WTC11 (cell line): ENCODE results near the gene SEPSECS. TPM values are rescaled to one million over a fixed set of nuclear protein-coding genes. Genes with fewer than 3 reads are reported as not detected.

Experiments
- ATAC-seq: fragments of 200-7000 bp; cut with Tn5 transposase; 2 replicates; pipeline ENCODE4 v1.10.0; 2021; ENCODE audit warnings: mild to moderate bottlenecking, moderate library complexity
- CTCF ChIA-PET: fragments of 300-600 bp; sonication (Branson Sonifier 250); formaldehyde crosslinking; loops from one replicate; lab custom pipeline; 2021; ENCODE audit warnings: antibody characterized with exemption; lab: Charles Lee
- POLR2A ChIA-PET: fragments of 350-600 bp; sonication (Branson Sonifier 250); formaldehyde crosslinking; loops from one replicate; lab custom pipeline; 2021; ENCODE audit warnings: antibody characterized with exemption; lab: Charles Lee
- DNase-seq: peaks from one replicate; pipeline ENCODE4 v3.0.0; 2021; ENCODE audit warnings: low spot score
- H3K27ac Mint-ChIP-seq: 2 replicates; pipeline ENCODE4 v1.8.0; 2021; ENCODE audit warnings: mixed read lengths
- H3K27me3 Mint-ChIP-seq: 2 replicates; pipeline ENCODE4 v1.8.0; 2021; ENCODE audit warnings: low read depth, mild to moderate bottlenecking, moderate library complexity, mixed read lengths
- H3K36me3 Mint-ChIP-seq: 2 replicates; pipeline ENCODE4 v1.8.0; 2021; ENCODE audit warnings: mixed read lengths
- H3K4me1 Mint-ChIP-seq: 2 replicates; pipeline ENCODE4 v1.8.0; 2022; ENCODE audit warnings: mixed read lengths
- H3K4me3 Mint-ChIP-seq: 2 replicates; pipeline ENCODE4 v1.8.0; 2021; ENCODE audit warnings: mild to moderate bottlenecking, moderate library complexity, mixed read lengths
- H3K9me3 Mint-ChIP-seq: 2 replicates; pipeline ENCODE4 v1.8.0; 2021; ENCODE audit warnings: mixed read lengths
- CBFB ChIP-seq: sonication (generic); formaldehyde crosslinking; IDR thresholded peaks from 2 replicates; pipeline ENCODE4 v1.8.1; 2022; ENCODE audit warnings: mild to moderate bottlenecking, low read depth, missing genetic modification reagents
- ESRRA ChIP-seq: sonication (generic); formaldehyde crosslinking; IDR thresholded peaks from 2 replicates; pipeline ENCODE4 v1.8.1; 2022; ENCODE audit warnings: mild to moderate bottlenecking, missing genetic modification reagents, borderline replicate concordance
- FOXK1 ChIP-seq: sonication (generic); formaldehyde crosslinking; IDR thresholded peaks from 2 replicates; pipeline ENCODE4 v1.8.0; 2022; ENCODE audit warnings: mild to moderate bottlenecking, moderate library complexity, missing genetic modification reagents
- GTF2I ChIP-seq: fragments of 250-450 bp; sonication (Bioruptor Pico); conservative IDR thresholded peaks from 2 replicates; pipeline ENCODE4 v1.4.0; 2021; ENCODE audit warnings: mild to moderate bottlenecking
- IRF2 ChIP-seq: sonication (generic); formaldehyde crosslinking; IDR thresholded peaks from 2 replicates; pipeline ENCODE4 v1.8.0; 2022; ENCODE audit warnings: low read depth, missing genetic modification reagents, borderline replicate concordance
- NFATC4 ChIP-seq: fragments of 250-450 bp; sonication (Bioruptor Pico); IDR thresholded peaks from 2 replicates; pipeline ENCODE4 v1.9.0; 2021; ENCODE audit warnings: mild to moderate bottlenecking
- NR3C1 ChIP-seq: sonication (generic); formaldehyde crosslinking; conservative IDR thresholded peaks from 2 replicates; pipeline ENCODE4 v1.8.1; 2023; ENCODE audit warnings: low read depth, mild to moderate bottlenecking, missing genetic modification reagents
- RELA ChIP-seq: sonication (generic); formaldehyde crosslinking; IDR thresholded peaks from 2 replicates; pipeline ENCODE4 v1.8.1; 2022; ENCODE audit warnings: missing genetic modification reagents, mild to moderate bottlenecking, borderline replicate concordance
- TCF7 ChIP-seq: sonication (generic); formaldehyde crosslinking; IDR thresholded peaks from 2 replicates; pipeline ENCODE4 v1.8.0; 2022; ENCODE audit warnings: mild to moderate bottlenecking, low read depth, missing genetic modification reagents, moderate library complexity
- USF1 ChIP-seq: sonication (generic); formaldehyde crosslinking; IDR thresholded peaks from 2 replicates; pipeline ENCODE4 v1.8.0; 2022; ENCODE audit warnings: mild to moderate bottlenecking, missing genetic modification reagents
- ZBTB21 ChIP-seq: sonication (generic); formaldehyde crosslinking; IDR thresholded peaks from 2 replicates; pipeline ENCODE4 v1.8.1; 2023; ENCODE audit warnings: mild to moderate bottlenecking, missing genetic modification reagents, borderline replicate concordance
- ZBTB43 ChIP-seq: sonication (generic); formaldehyde crosslinking; IDR thresholded peaks from 2 replicates; pipeline ENCODE4 v1.8.1; 2023; ENCODE audit warnings: mild to moderate bottlenecking, missing genetic modification reagents
- ZNF423 ChIP-seq: fragments of 250-450 bp; sonication (Bioruptor Pico); IDR thresholded peaks from 2 replicates; pipeline ENCODE4 v2.1.2; 2022; ENCODE audit warnings: mild to moderate bottlenecking, moderate library complexity
- ZSCAN18 ChIP-seq: fragments of 250-450 bp; sonication (Bioruptor Pico); IDR thresholded peaks from 2 replicates; pipeline ENCODE4 v2.1.2; 2022; ENCODE audit warnings: mild to moderate bottlenecking, moderate library complexity
- total RNA-seq: library from RNA; stranded (reverse); gene quantifications from 3 replicates; pipeline ENCODE4 v1.2.3, GENCODE V29; 2021
- TF ChIP-seq, protein P1 (sequence below): sonication (generic); formaldehyde crosslinking; IDR thresholded peaks from 2 replicates; pipeline ENCODE4 v1.8.0; 2023; ENCODE audit warnings: mild to moderate bottlenecking, missing genetic modification reagents
- TF ChIP-seq, protein P2 (sequence below): fragments of 250-450 bp; sonication (Bioruptor Pico); IDR thresholded peaks from 2 replicates; pipeline ENCODE4 v1.9.0; 2021; ENCODE audit warnings: mild to moderate bottlenecking
- TF ChIP-seq, protein P3 (sequence below): sonication (generic); formaldehyde crosslinking; IDR thresholded peaks from 2 replicates; pipeline ENCODE4 v1.8.0; 2023; ENCODE audit warnings: missing genetic modification reagents
- TF ChIP-seq, protein P4 (sequence below): sonication (generic); formaldehyde crosslinking; IDR thresholded peaks from 2 replicates; pipeline ENCODE4 v1.8.0; 2022; ENCODE audit warnings: mild to moderate bottlenecking, missing genetic modification reagents
- TF ChIP-seq, protein P5 (sequence below): sonication (generic); formaldehyde crosslinking; IDR thresholded peaks from 2 replicates; pipeline ENCODE4 v1.8.1; 2023; ENCODE audit warnings: mild to moderate bottlenecking, missing genetic modification reagents
- TF ChIP-seq, protein P6 (sequence below): sonication (generic); formaldehyde crosslinking; IDR thresholded peaks from 2 replicates; pipeline ENCODE4 v1.8.1; 2022; ENCODE audit warnings: missing genetic modification reagents, borderline replicate concordance

SEPSECS gene
- total RNA-seq, 1 experiment from 2014 or later = 6.2 TPM

DNA sequence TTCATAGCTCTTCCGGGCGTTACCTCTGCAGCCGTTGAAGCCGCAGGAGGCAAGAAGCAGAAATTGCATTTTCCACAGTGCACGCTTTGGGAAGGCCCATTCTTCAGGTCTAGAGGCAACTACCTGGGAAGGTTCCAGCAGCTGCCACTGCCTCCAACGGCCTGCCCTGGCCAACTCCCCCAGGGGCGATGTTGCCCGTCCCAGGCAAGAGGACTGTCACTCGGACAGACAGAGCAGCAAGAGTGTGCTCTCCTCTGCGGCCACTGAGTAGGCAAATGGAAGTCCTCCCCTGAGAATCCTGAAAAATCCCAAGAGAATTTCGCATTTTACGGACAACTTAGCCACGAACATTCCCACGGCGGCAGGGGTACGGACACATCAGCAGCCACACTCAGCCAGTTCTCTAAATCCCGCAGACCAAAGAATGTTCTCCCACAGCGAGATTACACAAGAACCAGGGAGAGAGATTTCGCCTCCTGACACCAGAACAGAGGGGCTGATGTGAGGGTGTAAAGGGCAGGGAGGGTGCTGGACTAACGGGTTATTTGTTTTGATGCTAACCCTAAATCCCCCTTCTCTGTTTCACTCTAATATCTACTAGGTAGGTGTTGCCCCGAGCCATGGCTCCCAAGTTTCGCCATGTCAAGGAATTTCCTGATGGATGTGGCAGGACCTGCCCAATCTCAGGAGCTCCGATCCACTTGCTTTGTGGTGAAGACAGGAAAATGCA, 63.8 kb downstream of the SEPSECS start (continued):
- TF ChIP-seq, protein P1, sequence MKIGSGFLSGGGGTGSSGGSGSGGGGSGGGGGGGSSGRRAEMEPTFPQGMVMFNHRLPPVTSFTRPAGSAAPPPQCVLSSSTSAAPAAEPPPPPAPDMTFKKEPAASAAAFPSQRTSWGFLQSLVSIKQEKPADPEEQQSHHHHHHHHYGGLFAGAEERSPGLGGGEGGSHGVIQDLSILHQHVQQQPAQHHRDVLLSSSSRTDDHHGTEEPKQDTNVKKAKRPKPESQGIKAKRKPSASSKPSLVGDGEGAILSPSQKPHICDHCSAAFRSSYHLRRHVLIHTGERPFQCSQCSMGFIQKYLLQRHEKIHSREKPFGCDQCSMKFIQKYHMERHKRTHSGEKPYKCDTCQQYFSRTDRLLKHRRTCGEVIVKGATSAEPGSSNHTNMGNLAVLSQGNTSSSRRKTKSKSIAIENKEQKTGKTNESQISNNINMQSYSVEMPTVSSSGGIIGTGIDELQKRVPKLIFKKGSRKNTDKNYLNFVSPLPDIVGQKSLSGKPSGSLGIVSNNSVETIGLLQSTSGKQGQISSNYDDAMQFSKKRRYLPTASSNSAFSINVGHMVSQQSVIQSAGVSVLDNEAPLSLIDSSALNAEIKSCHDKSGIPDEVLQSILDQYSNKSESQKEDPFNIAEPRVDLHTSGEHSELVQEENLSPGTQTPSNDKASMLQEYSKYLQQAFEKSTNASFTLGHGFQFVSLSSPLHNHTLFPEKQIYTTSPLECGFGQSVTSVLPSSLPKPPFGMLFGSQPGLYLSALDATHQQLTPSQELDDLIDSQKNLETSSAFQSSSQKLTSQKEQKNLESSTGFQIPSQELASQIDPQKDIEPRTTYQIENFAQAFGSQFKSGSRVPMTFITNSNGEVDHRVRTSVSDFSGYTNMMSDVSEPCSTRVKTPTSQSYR (CRISPR knock-in tag) = no peak
- TF ChIP-seq, protein P2, sequence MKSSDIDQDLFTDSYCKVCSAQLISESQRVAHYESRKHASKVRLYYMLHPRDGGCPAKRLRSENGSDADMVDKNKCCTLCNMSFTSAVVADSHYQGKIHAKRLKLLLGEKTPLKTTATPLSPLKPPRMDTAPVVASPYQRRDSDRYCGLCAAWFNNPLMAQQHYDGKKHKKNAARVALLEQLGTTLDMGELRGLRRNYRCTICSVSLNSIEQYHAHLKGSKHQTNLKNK (CRISPR knock-in tag) = no peak
- TF ChIP-seq, protein P3, sequence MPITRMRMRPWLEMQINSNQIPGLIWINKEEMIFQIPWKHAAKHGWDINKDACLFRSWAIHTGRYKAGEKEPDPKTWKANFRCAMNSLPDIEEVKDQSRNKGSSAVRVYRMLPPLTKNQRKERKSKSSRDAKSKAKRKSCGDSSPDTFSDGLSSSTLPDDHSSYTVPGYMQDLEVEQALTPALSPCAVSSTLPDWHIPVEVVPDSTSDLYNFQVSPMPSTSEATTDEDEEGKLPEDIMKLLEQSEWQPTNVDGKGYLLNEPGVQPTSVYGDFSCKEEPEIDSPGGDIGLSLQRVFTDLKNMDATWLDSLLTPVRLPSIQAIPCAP (CRISPR knock-in tag) = no peak
- TF ChIP-seq IRF2 (CRISPR knock-in tag) = no peak

DNA sequence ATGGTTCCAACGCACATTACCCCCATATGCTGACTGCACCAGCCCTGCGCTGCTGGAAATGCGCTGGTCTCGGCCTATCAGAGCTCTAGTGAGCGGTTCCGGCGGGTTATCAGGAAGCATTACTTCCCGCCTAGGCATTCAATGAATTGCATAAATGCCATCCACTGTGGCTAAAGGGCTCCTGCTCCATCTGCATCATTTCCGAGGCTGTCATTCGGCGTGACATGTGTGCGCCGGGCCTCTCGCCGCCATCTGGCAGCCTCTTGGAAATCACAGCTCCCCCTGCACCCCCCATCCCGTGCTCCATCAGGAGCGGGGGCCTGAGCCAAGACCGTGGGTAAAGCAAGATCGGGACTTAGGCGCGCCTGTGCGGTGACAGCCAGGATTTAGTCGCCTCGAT, 64.4 kb downstream of the SEPSECS start:
- Mint-ChIP-seq H3K27me3 (peaks cover 9% of the 10 kb centered on the region), H3K9me3 (peaks cover 22% of the 10 kb centered on the region), H3K36me3 (peaks cover 15% of the 10 kb centered on the region), H3K4me1 (peaks cover 12% of the 10 kb centered on the region), H3K27ac (no peak overlapping the region), H3K4me3 (no peak overlapping the region)
- no peak; the same call in 1 of the 2 replicates for ATAC-seq
- POLR2A ChIA-PET = no interaction called here
- CTCF ChIA-PET = no interaction called here
- no peak for DNase-seq
- no peak for TF ChIP-seq NR3C1 (CRISPR knock-in tag)
- no peak for TF ChIP-seq ZSCAN18 (CRISPR knock-in tag)
- no peak for TF ChIP-seq IRF2 (CRISPR knock-in tag)
- no peak for TF ChIP-seq GTF2I (CRISPR knock-in tag)
- TF ChIP-seq, protein P4, sequence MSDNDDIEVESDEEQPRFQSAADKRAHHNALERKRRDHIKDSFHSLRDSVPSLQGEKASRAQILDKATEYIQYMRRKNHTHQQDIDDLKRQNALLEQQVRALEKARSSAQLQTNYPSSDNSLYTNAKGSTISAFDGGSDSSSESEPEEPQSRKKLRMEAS (CRISPR knock-in tag) = no peak

- peaks cover 21% of the 10 kb centered on the region for H3K4me1 Mint-ChIP-seq
- no peak for TF ChIP-seq ZBTB21 (CRISPR knock-in tag)
- TF ChIP-seq, protein P5, sequence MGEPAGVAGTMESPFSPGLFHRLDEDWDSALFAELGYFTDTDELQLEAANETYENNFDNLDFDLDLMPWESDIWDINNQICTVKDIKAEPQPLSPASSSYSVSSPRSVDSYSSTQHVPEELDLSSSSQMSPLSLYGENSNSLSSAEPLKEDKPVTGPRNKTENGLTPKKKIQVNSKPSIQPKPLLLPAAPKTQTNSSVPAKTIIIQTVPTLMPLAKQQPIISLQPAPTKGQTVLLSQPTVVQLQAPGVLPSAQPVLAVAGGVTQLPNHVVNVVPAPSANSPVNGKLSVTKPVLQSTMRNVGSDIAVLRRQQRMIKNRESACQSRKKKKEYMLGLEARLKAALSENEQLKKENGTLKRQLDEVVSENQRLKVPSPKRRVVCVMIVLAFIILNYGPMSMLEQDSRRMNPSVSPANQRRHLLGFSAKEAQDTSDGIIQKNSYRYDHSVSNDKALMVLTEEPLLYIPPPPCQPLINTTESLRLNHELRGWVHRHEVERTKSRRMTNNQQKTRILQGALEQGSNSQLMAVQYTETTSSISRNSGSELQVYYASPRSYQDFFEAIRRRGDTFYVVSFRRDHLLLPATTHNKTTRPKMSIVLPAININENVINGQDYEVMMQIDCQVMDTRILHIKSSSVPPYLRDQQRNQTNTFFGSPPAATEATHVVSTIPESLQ (CRISPR knock-in tag) = no peak
- no peak for TF ChIP-seq RELA
- no peak for TF ChIP-seq TCF7
- no peak for TF ChIP-seq FOXK1 (CRISPR knock-in tag)
- no peak for TF ChIP-seq CBFB
- TF ChIP-seq NFATC4 (CRISPR knock-in tag) = no peak
- TF ChIP-seq, protein P6, sequence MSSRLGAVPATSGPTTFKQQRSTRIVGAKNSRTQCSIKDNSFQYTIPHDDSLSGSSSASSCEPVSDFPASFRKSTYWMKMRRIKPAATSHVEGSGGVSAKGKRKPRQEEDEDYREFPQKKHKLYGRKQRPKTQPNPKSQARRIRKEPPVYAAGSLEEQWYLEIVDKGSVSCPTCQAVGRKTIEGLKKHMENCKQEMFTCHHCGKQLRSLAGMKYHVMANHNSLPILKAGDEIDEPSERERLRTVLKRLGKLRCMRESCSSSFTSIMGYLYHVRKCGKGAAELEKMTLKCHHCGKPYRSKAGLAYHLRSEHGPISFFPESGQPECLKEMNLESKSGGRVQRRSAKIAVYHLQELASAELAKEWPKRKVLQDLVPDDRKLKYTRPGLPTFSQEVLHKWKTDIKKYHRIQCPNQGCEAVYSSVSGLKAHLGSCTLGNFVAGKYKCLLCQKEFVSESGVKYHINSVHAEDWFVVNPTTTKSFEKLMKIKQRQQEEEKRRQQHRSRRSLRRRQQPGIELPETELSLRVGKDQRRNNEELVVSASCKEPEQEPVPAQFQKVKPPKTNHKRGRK (CRISPR knock-in tag) = no peak
- no peak for TF ChIP-seq ESRRA (CRISPR knock-in tag)
- TF ChIP-seq ZNF423 = no peak
- TF ChIP-seq ZBTB43 (CRISPR knock-in tag) = no peak
- no peak for TF ChIP-seq USF1 (CRISPR knock-in tag)
- H3K27ac Mint-ChIP-seq = peak overlapping the region; percentile 34; the same call in 1 of the 2 replicates
- peaks cover 15% of the 10 kb centered on the region for H3K36me3 Mint-ChIP-seq
- DNase-seq (no peak), ATAC-seq (0 out of 2 replicates have a peak, but pooled peaks have one; percentile 12)
- POLR2A ChIA-PET = interaction anchor here (1.0 kb wide), 1 partner anchor 21 kb away, joined by 3 read pairs; no protein-coding TSS in a partner anchor
- peaks cover 10% of the 10 kb centered on the region for H3K27me3 Mint-ChIP-seq
- H3K9me3 Mint-ChIP-seq = peaks cover 18% of the 10 kb centered on the region
- CTCF ChIA-PET = interaction anchor here (0.7 kb wide), 1 partner anchor 112 kb away, joined by 3 read pairs; no protein-coding TSS in a partner anchor
- no peak overlapping the region for H3K4me3 Mint-ChIP-seq
Observed at GRCh38 chr4:25092139-25092538, 68.1 kb downstream of the SEPSECS start.
